Measurements from ENCODE around the gene CNTN1. TPM values are rescaled to one million over a fixed set of nuclear protein-coding genes. Genes with fewer than 3 reads are reported as not detected.

CNTN1 gene
- total RNA-seq, 1 experiment from 2014 or later: 3.0 TPM

GRCh38 chr12:40917561-40917960, 225.3 kb downstream of the CNTN1 start (continued):
- TF ChIP-seq EZH2 (IDR thresholded peaks at IDR 0.05) (no peak), ZFX (IDR thresholded peaks at IDR 0.05) (no peak), FOSL1 (IDR thresholded peaks at IDR 0.05; ENCODE audit: low read depth) (no peak), SP1 (IDR thresholded peaks at IDR 0.05; ENCODE audit: low read depth) (no peak), ZNF274 (IDR thresholded peaks at IDR 0.05; ENCODE audit: low read depth, low read length) (no peak), MAX (IDR thresholded peaks at IDR 0.05) (no peak), RAD21 (IDR thresholded peaks at IDR 0.05; ENCODE audit: low read depth) (no peak), POLR2AphosphoS5 (IDR thresholded peaks at IDR 0.05; ENCODE audit: low read depth, low read length) (no peak), CEBPB (IDR thresholded peaks at IDR 0.05; ENCODE audit: low read depth) (no peak), JUND (IDR thresholded peaks at IDR 0.05) (no peak)

GRCh38 chr12:40921563-40922163, 229.4 kb downstream of the CNTN1 start:
- H3K9me3 ChIP-seq (ENCODE audit: control insufficient read depth in 1 of 2, insufficient read depth in 1 of 2, low read depth in 1 of 2, low read length in 2 of 2): no peaks in the 10 kb centered on the region
- peak; percentile 12 for DNase-seq (ENCODE audit: low read depth, low spot score)
- no peak overlapping the region for H3K4me2 ChIP-seq (ENCODE audit: low read length)
- H2AFZ ChIP-seq (ENCODE audit: low read depth, low read length, poor library complexity, severe bottlenecking): peak overlapping the region; percentile 97
- H3K36me3 ChIP-seq (ENCODE audit: control insufficient read depth in 1 of 2, insufficient read depth in 2 of 2, low read length in 2 of 2): no peaks in the 10 kb centered on the region
- no peaks in the 10 kb centered on the region for H3K4me1 ChIP-seq (ENCODE audit: control insufficient read depth in 1 of 2, insufficient read depth in 2 of 2, low read length in 2 of 2)
- no peaks in the 10 kb centered on the region for H3K9me2 ChIP-seq (ENCODE audit: insufficient read depth)
- TF ChIP-seq RAD21 (IDR thresholded peaks at IDR 0.05; ENCODE audit: low read depth) (peak; percentile 73), ATF3 (IDR thresholded peaks at IDR 0.05) (no peak), CTCF (IDR thresholded peaks at IDR 0.05 in 2 of 3, conservative IDR thresholded peaks at IDR 0.05 in 1 of 3; ENCODE audit: borderline replicate concordance in 1 of 3, insufficient read depth in 1 of 3, low read depth in 2 of 3, low read length in 2 of 3) (peak; percentile 40 to 73 (median 65); a peak in 5 of 6 replicates)
- H3K27me3 ChIP-seq (ENCODE audit: insufficient read depth, low read length): no peaks in the 10 kb centered on the region
- BruUV-seq (replicated peaks): no TSS peak
- H3K79me2 ChIP-seq (ENCODE audit: insufficient read depth, low read length): no peaks in the 10 kb centered on the region
- POLR2A ChIA-PET: no interaction called here
- H3K4me3 ChIP-seq (replicated peaks in 1 of 2; ENCODE audit: low read depth in 1 of 2, low read length in 2 of 2): no peak overlapping the region
- CTCF ChIA-PET: interaction anchor here (2.4 kb wide), 1 partner anchor 301 kb away, joined by 10 read pairs; no protein-coding TSS in a partner anchor
- no peaks in the 10 kb centered on the region for H4K20me1 ChIP-seq (ENCODE audit: insufficient read depth)
- no peak overlapping the region for H3K9ac ChIP-seq (ENCODE audit: low read length)
- no peak for ATAC-seq
- RAD21 ChIA-PET (ENCODE audit: low non-redundant PET in 1 of 2, low total read pairs in 2 of 2, uncharacterized antibody in 2 of 2, unreplicated experiment in 2 of 2): no interaction called here
- intact Hi-C loops (cut with micrococcal nuclease): loop anchor here (1.0 to 5.0 kb wide), 4 partner anchors 176 to 597 kb away; no protein-coding TSS in a partner anchor
- no peak overlapping the region for H3K27ac ChIP-seq (ENCODE audit: low read depth, low read length)

Measured in HCT116 (cell line).